ENCODE results near the gene NAB2. TPM values are rescaled to one million over a fixed set of nuclear protein-coding genes. Genes with fewer than 3 reads are reported as not detected.
A peak's percentile ranks its signal among the peaks of the same experiment; 100 is the strongest.

NAB2 gene
- total and polyA plus RNA-seq, 4 donors = 18.0 to 42.8 (median 26.2) TPM

GRCh38 chr12:57092876-57093414, 4.0 kb downstream of the NAB2 start:
- WGBS (ENCODE audit: insufficient coverage) = 85% methylated on average over 3 of the region's 4 CpGs

GRCh38 chr12:57093415-57094207, 4.7 kb downstream of the NAB2 start:
- peaks cover 64% of the 10 kb centered on the region for H3K36me3 ChIP-seq (ENCODE audit: control insufficient read depth, insufficient read depth, low read length)
- WGBS (ENCODE audit: insufficient coverage) = 38% methylated on average over 20 of the region's 24 CpGs
- peak overlapping the region; percentile 5 for H3K4me3 ChIP-seq (ENCODE audit: low read depth, low read length)

More at GRCh38 chr12:57092876-57093414, 4.0 kb downstream of the NAB2 start:
- DNase-seq (ENCODE audit: low read depth in 4 of 6, low spot score in 6 of 6) = no peak
- H3K27me3 ChIP-seq (ENCODE audit: control insufficient read depth, insufficient read depth, low read length) = no peaks in the 10 kb centered on the region
- peak overlapping the region; percentile 67 for H3K27ac ChIP-seq (ENCODE audit: low read depth, low read length)
- peaks cover 64% of the 10 kb centered on the region for H3K36me3 ChIP-seq (ENCODE audit: control insufficient read depth, insufficient read depth, low read length)
- H3K4me1 ChIP-seq (ENCODE audit: control insufficient read depth, insufficient read depth, low read length) = peaks cover 61% of the 10 kb centered on the region
- no peak overlapping the region for H3K4me3 ChIP-seq (ENCODE audit: low read depth, low read length)
- H3K9me3 ChIP-seq (ENCODE audit: control insufficient read depth, insufficient read depth, low read length) = no peaks in the 10 kb centered on the region

DNA sequence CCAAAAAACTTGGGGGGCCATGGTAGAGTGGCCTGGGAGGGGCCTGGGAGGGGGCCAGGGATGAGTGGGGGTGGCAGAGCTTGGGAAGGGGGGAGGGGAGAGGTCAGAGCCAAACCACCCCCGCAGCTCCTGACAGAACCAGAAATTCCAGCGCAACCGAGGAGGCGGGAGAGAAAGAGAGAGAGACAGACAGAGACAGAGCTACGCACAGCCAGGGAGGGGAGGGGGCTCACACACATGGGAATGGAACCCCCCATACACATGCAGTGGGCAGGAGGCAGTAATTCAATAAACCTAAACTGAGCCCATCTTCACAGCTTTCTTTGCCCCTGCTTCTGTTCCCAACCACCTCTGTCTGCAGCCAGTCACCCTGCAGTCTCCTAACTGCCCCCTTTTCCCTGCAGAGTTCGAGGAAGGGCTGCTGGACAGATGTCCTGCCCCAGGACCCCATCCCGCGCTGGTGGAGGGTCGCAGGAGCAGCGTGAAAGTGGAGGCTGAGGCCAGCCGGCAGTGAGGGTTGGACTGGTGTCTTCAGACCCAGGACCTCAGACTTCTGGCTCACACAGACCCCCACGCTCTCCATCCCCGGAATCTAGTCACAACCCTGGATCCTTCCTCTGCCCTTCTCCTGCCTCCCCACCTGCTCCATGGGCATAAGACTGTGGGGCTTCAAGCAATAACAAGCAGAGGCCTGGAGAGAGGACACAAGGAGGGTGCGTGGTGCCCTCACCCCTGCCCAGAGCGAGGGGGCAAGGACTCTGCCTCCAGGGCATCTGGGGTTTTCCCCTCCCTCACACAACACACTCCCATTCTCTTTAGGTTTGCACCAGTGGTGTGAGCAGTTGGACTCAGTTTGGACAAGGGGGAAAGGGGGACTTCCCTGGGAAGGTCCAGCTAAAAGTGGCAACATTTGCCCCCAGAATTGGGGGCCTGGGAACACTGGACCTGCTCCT, 5.6 kb downstream of the NAB2 start:
- H3K27me3 ChIP-seq (ENCODE audit: control insufficient read depth, insufficient read depth, low read length) = no peaks in the 10 kb centered on the region
- peaks cover 64% of the 10 kb centered on the region for H3K36me3 ChIP-seq (ENCODE audit: control insufficient read depth, insufficient read depth, low read length)
- WGBS (ENCODE audit: insufficient coverage) = 79% methylated on average over 6 of the region's 15 CpGs
- H3K4me3 ChIP-seq (ENCODE audit: low read depth, low read length) = no peak overlapping the region
- DNase-seq (ENCODE audit: low read depth in 4 of 6, low spot score in 6 of 6) = no peak
- H3K4me1 ChIP-seq (ENCODE audit: control insufficient read depth, insufficient read depth, low read length) = peaks cover 54% of the 10 kb centered on the region
- peak overlapping the region; percentile 35 for H3K27ac ChIP-seq (ENCODE audit: low read depth, low read length)
- H3K9me3 ChIP-seq (ENCODE audit: control insufficient read depth, insufficient read depth, low read length) = no peaks in the 10 kb centered on the region

More at GRCh38 chr12:57093415-57094207, 4.7 kb downstream of the NAB2 start:
- Histone ChIP-seq H3K4me1 (ENCODE audit: control insufficient read depth, insufficient read depth, low read length) (peaks cover 55% of the 10 kb centered on the region), H3K9me3 (ENCODE audit: control insufficient read depth, insufficient read depth, low read length) (no peaks in the 10 kb centered on the region), H3K27ac (ENCODE audit: low read depth, low read length) (peak overlapping the region; percentile 67), H3K27me3 (ENCODE audit: control insufficient read depth, insufficient read depth, low read length) (no peaks in the 10 kb centered on the region)
- peak in 2 of 6 donors; percentile 65 to 73 for DNase-seq (ENCODE audit: low read depth in 4 of 6, low spot score in 6 of 6)

DNA sequence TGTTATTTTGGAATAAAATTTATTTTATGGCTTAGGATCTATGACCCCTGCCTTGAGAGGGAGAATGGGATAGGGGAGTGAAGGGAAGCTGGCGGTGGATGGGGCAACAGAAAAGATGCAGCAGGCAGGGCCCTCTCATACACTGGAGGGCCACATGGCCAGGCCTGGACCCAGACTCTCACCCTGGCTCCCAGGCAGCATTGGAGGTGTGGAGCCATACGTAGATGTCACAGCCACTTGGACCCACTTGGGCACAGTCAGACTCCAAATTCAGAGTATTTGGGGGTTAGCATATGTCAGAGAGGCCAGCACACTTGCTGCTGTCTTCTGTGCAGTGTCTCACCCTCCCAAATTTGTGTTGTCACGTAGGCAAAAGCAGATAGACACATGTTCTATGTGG, 6.5 kb downstream of the NAB2 start:
- H3K4me3 ChIP-seq (ENCODE audit: low read depth, low read length) = no peak overlapping the region
- WGBS (ENCODE audit: insufficient coverage) = 90% methylated on average over 3 of the region's 3 CpGs
- no peaks in the 10 kb centered on the region for H3K27me3 ChIP-seq (ENCODE audit: control insufficient read depth, insufficient read depth, low read length)
- H3K9me3 ChIP-seq (ENCODE audit: control insufficient read depth, insufficient read depth, low read length) = no peaks in the 10 kb centered on the region
- H3K27ac ChIP-seq (ENCODE audit: low read depth, low read length) = no peak overlapping the region
- H3K36me3 ChIP-seq (ENCODE audit: control insufficient read depth, insufficient read depth, low read length) = peaks cover 63% of the 10 kb centered on the region
- DNase-seq (ENCODE audit: low read depth in 4 of 6, low spot score in 6 of 6) = no peak
- H3K4me1 ChIP-seq (ENCODE audit: control insufficient read depth, insufficient read depth, low read length) = peaks cover 44% of the 10 kb centered on the region

DNA sequence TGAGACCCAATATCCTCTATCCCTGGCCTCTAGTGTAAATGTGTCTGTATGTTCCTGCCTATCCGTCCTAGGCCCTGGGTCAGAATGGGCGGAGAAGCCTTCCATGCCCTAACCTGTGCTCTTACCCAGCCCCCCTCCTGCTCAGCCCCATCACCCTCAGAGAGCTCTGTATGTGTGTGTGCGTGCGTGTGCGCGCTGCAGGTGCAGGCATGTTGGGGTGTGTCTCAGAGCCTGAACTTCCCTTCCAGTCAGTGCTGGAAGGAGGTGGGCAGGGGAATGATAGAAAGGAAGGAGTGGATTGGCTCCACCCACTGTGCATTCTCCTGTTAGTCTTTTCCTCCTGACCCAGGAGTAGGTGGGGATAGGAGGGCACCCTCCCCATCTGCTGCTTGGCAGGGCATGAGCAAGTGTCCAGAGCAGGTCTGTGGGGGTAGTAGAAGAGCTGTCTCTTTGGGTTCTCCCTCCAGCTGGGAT, 7.2 kb downstream of the NAB2 start:
- Histone ChIP-seq H3K4me3 (ENCODE audit: low read depth, low read length) (no peak overlapping the region), H3K27me3 (ENCODE audit: control insufficient read depth, insufficient read depth, low read length) (no peaks in the 10 kb centered on the region), H3K9me3 (ENCODE audit: control insufficient read depth, insufficient read depth, low read length) (no peaks in the 10 kb centered on the region), H3K4me1 (ENCODE audit: control insufficient read depth, insufficient read depth, low read length) (peaks cover 37% of the 10 kb centered on the region), H3K27ac (ENCODE audit: low read depth, low read length) (no peak overlapping the region), H3K36me3 (ENCODE audit: control insufficient read depth, insufficient read depth, low read length) (peaks cover 58% of the 10 kb centered on the region)
- no peak for DNase-seq (ENCODE audit: low read depth in 4 of 6, low spot score in 6 of 6)
- WGBS (ENCODE audit: insufficient coverage) = no CpG with 5 or more reads among the region's 6 CpGs

- WGBS (ENCODE audit: insufficient coverage) = 84% methylated on average over 4 of the region's 8 CpGs
- no peaks in the 10 kb centered on the region for H3K9me3 ChIP-seq (ENCODE audit: control insufficient read depth, insufficient read depth, low read length)
- H3K4me1 ChIP-seq (ENCODE audit: control insufficient read depth, insufficient read depth, low read length) = peaks cover 29% of the 10 kb centered on the region
- H3K4me3 ChIP-seq (ENCODE audit: low read depth, low read length) = no peak overlapping the region
- DNase-seq (ENCODE audit: low read depth in 4 of 6, low spot score in 6 of 6) = no peak
- H3K27ac ChIP-seq (ENCODE audit: low read depth, low read length) = no peak overlapping the region
- no peaks in the 10 kb centered on the region for H3K27me3 ChIP-seq (ENCODE audit: control insufficient read depth, insufficient read depth, low read length)
- peaks cover 50% of the 10 kb centered on the region for H3K36me3 ChIP-seq (ENCODE audit: control insufficient read depth, insufficient read depth, low read length)
Measured at GRCh38 chr12:57096748-57097553, 8.0 kb downstream of the NAB2 start.

DNA sequence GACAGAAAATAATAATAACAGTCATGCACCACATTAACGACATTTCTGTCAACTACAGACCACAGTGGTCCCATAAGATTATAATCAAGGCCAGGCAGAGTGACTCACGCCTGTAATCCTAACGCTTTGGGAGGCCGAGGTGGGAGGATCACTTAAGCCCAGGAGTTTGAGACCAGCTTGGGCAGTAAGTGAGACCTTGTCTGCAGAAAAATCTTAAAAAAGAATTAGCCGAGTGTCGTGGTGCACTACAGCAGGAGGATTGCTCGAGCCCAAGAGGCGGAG, 8.6 kb downstream of the NAB2 start:
- DNase-seq (ENCODE audit: low read depth in 4 of 6, low spot score in 6 of 6) = no peak
- H3K9me3 ChIP-seq (ENCODE audit: control insufficient read depth, insufficient read depth, low read length) = no peaks in the 10 kb centered on the region
- H3K4me1 ChIP-seq (ENCODE audit: control insufficient read depth, insufficient read depth, low read length) = peaks cover 26% of the 10 kb centered on the region
- WGBS (ENCODE audit: insufficient coverage) = 87% methylated on average over 8 of the region's 8 CpGs
- peaks cover 44% of the 10 kb centered on the region for H3K36me3 ChIP-seq (ENCODE audit: control insufficient read depth, insufficient read depth, low read length)
- no peak overlapping the region for H3K27ac ChIP-seq (ENCODE audit: low read depth, low read length)
- H3K27me3 ChIP-seq (ENCODE audit: control insufficient read depth, insufficient read depth, low read length) = no peaks in the 10 kb centered on the region
- H3K4me3 ChIP-seq (ENCODE audit: low read depth, low read length) = no peak overlapping the region

GRCh38 chr12:57098546-57098945, 9.6 kb downstream of the NAB2 start:
- Histone ChIP-seq H3K4me1 (ENCODE audit: control insufficient read depth, insufficient read depth, low read length) (peaks cover 18% of the 10 kb centered on the region), H3K4me3 (ENCODE audit: low read depth, low read length) (no peak overlapping the region), H3K9me3 (ENCODE audit: control insufficient read depth, insufficient read depth, low read length) (no peaks in the 10 kb centered on the region), H3K36me3 (ENCODE audit: control insufficient read depth, insufficient read depth, low read length) (peaks cover 34% of the 10 kb centered on the region), H3K27ac (ENCODE audit: low read depth, low read length) (no peak overlapping the region), H3K27me3 (ENCODE audit: control insufficient read depth, insufficient read depth, low read length) (no peaks in the 10 kb centered on the region)
- no CpG with 5 or more reads among the region's 1 CpG for WGBS (ENCODE audit: insufficient coverage)
- DNase-seq (ENCODE audit: low read depth in 4 of 6, low spot score in 6 of 6) = no peak
